Hematopoietic multipotent progenitor cell treated with erythropoietin and hydrocortisone succinate and interleukin-3 and kit ligand, for 6 days (in vitro differentiated cells): ENCODE results near the gene IMP4.

Source experiments
- DNase-seq: peaks from one replicate; pipeline ENCODE4 v3.0.0-alpha.2; 2015

Gene IMP4

DNA sequence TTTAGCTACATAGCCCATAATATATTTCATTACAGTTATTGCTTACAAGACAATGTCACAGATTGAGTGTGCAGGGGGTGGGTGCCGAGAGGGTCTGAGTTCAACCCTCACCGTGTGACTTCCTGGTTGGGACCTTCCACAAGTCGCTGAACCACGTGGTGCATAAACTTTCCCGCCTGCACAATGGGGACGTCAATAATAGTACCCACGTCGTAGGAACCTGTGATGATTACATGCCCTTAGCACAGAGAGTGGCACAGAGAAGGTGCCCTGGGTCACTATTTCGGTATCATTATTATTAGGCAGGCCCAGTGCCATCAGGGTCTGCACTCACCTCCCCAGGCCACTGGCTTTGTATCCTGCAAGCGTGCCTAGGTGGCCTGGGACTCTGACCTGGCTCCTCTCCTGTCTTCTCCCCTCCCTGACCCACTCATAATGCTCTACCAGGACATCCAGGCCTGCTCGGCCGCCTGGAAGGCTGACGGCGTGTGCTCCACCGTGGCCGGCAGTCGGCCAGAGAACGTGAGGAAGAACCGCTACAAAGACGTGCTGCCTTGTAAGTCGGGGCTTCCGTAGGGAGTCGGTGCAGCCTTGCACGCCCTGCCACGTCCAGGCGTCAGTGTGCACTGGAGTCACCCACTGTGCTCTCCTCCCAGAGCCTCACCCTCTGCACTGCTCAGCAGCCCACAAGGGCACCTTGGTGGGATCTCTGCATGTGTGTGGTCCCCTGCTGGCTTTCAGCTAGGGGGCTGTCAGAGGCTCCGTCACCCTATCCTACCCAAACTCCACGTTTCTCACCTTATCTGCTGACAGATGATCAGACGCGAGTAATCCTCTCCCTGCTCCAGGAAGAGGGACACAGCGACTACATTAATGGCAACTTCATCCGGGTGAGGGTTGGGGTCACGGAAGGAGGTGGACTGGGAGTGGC lies 16.0 kb downstream of the IMP4 start:
- no peak for DNase-seq

DNA sequence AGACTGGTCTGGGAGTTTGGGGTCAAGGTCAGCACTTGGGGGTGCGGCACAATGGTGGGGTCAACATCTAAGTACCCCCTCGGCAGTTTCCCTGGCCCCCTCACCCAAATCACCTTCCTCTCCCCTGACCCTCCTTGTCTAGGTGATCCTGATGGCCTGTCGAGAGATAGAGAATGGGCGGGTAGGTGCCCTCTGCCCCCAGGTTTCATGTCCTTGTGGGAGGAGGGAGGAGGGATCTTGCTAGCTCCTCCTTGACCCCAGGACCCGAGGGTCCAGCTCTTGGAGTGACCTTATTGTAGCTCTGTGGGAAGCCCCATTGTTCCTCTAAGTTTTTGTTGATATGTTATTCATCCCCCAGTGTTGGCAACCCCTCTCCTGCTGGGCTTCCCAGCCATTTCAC lies 16.8 kb downstream of the IMP4 start:
- no peak for DNase-seq

DNA sequence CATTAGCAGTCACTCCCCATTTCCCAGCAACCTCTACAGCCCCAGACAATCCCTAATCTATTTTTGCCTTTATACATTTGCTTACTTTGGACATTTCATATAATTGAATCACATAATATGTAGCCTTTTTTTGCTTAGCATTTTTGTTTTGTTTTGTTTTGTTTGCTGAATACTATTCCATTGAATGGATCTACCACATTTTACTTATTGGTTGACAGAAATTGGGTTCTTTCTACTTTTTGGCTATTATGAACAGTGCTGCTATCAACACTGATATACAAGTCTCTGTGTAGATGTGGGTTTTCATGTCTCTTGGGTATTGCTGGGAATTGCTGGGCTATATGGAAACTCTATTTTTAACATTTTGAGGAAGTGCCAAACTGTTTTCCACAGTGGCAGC lies 20.8 kb downstream of the IMP4 start:
- DNase-seq: no peak

DNA sequence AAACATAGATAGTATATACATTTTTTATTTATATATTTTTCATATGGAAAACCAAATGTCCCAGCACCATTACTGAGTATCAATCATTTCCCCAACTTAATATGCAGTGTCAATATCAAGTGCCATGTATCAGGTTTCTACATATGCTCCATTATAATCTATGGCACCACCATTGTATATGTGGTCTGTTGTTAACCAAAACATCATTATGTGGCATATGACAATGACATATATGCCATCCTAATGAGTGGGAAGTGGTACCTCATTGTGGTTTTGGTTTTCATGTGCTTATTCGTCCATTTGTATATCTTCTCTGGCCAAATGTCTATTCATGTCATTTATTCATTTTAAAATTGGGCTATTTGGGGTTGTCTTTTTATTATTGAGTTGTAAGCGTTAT lies 22.4 kb downstream of the IMP4 start:
- no peak for DNase-seq

DNA sequence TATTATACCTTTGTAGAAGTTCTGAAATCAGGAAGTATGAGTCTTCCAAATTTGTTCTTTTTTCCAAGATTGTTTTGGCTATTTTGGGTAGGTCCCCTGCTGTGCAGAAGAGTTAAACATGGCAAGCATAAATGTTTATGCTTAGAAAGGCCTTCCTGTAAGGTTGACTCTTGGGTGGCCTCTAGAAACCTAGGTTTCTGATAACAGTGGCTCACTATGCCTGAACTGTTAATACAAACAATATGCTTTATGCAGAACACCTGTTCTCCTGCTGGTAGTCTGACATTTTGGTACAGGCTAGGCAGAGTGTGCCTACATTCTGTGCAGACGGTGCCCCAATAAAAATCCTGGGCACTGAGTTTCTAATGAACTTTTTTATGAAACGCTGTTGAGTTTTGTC lies 23.3 kb downstream of the IMP4 start:
- DNase-seq: no peak

DNA sequence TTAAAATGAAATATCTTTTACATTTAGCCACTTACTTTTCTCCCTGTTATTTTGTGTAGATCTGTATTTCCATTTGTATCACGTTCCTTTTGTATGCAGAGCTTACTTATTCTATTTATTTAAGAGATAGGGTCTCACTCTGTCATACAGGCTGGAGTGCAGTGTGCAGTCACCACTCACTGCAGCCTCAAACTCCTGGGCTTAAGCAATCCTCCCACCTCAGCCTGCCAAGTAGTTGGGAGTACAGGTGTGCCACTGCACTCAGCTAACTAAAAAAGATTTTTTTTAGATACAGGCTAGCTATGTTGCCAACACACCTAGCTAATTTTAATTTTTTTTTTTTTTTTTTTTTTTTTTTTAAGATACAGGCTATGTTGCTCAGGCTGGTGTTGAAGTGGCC lies 24.0 kb downstream of the IMP4 start:
- DNase-seq: no peak

DNA sequence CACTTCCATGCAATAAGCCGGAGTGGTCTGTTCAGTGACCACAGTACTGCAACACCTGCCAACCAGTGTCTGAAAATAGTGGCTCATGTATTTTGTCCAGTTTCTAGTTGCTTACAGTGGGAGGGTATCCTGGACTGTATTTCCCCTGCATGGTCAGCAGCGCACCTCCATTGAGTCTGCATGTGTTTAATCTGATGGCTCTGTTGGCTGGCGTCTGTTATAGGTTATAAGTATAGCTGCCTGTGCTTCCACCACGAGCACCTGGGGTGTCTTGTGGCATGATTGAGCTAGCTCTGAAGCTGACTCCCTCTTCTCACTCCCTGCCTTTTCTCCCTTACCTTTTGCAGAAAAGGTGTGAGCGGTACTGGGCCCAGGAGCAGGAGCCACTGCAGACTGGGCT lies 26.1 kb downstream of the IMP4 start:
- DNase-seq: no peak

DNA sequence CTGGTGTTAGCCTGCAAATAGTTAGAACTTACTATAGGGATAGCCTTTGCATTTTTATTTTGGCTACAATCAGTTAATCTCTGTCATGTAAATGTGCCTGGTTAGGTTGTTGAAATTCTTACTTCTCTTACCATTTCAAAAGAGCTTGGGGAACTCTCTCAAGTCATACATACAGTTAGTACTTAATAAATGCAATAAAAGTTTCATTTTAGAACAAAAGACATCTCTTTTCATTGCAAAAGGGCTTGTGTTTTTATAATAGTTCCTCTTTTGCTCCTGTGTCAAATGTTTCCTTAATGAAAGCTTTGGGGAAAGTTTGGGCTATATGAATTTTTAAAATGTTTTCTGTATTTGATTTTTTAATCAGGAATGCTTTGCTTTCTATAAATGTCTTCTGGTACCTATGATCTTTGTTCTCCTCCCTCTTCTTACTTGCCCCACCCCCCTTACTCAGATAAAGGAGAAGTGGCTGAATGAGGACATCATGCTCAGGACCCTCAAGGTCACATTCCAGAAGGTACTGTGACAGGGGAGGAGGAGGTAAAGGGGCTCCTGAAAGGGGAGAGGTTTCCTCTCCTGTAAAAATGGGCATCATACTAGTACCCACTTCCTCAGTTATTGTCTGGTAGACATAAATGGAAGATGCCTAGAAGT lies 26.7 kb downstream of the IMP4 start:
- no peak for DNase-seq

DNA sequence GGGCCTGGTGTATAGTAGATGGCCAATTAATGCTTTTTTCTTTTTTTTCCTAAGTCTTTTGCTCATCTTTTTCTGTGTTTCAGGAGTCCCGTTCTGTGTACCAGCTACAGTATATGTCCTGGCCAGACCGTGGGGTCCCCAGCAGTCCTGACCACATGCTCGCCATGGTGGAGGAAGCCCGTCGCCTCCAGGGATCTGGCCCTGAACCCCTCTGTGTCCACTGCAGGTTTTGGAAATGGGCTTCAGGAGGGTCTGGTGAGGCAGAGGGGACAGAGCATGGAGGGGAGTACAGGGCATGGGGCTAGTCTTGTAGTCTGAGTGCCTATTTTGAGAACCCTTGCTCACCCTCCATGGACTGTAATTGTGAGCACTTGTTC lies 27.3 kb downstream of the IMP4 start:
- no peak for DNase-seq

DNA sequence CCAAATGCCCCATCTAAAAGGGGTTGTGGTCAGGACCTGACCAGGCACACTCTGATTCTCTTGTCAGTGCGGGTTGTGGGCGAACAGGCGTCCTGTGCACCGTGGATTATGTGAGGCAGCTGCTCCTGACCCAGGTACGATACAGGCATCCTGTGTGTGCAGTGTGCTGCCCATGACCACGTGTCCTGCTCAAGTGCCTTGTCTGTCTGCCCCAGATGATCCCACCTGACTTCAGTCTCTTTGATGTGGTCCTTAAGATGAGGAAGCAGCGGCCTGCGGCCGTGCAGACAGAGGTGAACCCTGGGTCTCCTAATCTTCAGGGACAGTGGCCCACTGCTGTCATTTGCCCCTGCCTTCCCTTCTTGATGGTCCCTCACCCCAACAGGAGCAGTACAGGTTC lies 27.8 kb downstream of the IMP4 start:
- no peak for DNase-seq

DNA sequence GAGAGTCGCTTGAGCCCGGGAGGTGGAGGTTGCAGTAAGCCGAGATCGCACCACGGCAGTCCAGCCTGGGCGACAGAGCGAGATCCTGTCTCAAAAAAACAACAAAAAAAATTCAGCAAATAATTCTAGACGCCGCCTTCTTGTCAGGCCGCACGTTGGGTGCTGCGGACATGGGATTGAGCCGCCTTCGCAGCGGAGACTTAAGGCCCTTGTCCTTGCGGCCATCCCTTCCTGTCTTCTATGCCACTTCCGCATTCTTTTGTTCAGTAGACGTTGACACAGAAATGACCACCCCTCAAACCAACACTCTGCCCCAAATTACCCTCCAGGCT lies 29.0 kb downstream of the IMP4 start:
- peak; percentile 76 for DNase-seq

DNA sequence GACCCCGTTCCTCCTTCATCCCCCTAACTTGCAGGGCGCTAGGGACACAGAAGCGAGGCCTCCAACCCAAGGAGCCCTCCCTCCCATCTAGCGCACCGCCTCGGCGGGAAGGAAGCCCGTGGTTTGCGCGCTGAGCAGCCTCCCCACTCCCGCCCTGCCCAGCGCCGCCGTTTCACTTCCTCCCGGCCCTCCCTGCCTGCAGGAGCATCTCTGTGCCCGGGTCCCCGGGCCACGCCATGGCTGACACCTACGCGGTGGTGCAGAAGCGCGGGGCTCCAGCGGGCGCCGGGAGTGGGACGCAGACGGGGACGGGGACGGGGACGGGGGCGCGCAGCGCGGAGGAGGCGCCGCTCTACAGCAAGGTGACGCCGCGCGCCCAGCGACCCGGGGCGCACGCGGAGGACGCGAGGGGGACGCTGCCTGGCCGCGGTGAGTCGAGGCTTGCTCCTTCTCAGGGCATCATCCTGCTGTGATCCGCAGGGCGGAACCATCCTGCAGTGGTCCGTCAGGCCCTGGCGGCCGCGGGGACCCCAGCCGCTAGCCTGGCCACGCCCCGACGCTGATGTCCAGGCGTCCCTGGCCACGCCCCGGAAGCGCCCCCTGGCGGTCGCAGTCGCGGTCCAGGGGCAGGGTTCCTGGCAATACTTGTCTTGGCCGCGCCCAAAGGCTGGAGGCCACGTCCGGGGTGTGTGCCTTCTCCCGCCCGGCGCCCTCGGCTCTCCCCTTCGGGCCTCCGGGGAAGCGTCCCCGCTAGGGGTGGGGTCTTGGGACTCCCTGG lies 29.5 kb downstream of the IMP4 start:
- DNase-seq: peak; percentile 92

DNA sequence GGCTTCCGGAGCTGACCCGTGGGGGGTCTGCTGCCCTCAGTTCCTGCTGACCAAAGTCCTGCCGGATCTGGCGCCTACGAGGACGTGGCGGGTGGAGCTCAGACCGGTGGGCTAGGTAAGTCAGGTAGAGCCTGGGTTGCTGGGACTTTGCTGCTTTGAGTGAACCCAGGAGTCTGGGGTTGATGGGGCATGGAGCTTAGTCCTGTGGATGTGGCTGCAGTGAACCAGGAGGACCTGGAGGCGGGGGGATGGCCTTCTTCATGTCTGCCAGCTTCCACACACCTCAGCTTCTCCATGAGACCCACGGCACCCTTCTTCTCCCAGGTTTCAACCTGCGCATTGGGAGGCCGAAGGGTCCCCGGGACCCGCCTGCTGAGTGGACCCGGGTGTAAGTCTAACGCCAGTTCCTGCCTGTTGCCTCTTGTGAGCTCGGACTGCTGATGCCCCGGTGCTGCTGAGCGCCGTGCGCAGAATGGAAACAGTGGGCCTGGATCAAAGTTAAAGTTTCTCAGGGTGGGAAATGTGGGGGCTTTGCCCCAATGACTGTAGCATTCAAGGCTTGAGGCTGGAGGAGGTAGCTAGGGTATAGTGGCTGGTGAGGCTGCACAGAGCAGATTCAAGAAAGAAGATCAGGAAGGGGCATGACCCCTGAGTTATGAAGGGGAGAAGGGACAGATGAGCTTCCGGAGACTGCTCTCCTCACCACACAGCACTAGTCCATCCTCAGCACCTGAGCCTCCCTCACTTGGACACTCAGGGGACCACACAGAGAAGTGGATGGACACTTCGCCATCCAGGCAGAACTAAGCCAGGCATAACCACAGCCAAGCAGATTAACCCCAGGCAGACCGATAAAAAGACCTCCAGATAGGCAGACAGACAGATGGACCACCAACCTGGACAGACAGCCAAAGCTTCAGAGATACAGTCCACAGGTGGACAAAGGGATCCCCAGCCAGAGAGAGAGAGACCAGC lies 30.4 kb downstream of the IMP4 start:
- DNase-seq: peak; percentile 33

DNA sequence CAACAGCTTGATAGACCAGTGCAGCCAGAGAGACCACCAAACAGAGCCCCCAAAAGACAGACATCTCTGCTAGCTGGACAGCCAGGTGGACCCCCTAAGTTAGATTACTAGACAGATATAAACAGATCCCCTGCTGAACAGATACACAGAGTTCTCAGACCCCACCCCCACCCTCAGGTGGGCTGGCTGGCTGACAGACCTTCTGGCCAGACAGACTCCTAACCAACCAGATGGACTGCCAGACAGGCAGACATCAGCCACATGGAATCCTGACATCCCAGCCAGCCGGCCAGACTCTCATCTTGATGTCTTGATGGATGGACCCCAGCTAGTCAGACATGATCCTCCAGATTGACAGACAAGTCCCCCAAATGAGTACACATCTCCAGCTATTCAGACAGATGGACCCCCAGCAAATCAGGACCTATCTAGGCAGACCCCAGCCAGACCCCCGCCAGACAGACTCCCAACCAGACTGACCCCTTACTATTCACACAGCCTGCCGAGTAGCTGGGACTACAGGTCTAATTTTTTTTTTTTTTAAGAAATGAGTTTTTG lies 31.2 kb downstream of the IMP4 start:
- DNase-seq: no peak

DNA sequence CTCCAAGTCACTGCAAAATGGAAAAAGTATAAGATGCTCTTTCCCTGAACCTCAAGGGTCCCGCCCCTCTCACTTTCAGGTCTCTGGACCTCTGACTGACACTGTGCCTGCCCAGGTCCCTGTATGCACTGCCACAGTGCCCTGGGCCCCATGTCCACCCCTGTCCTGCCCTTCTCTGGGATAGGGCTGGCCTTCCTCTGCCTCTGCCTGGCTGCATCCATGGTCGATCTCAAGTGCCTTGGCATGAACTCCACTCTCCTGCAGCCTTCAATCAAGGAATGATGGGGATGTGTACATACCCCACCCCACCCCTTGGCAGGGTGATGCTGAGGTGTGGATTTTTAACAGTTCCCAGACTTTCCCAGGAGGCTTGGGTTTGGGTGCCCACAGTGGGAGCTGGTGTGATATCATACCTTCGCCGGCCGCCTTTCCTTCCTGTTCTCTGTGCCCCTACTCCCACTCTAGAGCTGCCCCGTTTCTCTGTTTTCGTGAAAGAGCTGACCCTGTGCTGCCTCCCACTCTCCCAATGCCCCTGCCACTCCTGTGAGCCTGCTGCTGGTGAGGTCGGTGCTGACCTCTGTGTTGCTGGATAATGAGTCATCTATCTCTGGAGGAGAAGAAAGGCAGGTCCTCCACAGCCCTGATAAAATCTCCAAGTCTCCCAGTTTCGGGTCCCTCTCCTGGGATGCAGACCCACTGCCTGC lies 32.0 kb downstream of the IMP4 start:
- no peak for DNase-seq

DNA sequence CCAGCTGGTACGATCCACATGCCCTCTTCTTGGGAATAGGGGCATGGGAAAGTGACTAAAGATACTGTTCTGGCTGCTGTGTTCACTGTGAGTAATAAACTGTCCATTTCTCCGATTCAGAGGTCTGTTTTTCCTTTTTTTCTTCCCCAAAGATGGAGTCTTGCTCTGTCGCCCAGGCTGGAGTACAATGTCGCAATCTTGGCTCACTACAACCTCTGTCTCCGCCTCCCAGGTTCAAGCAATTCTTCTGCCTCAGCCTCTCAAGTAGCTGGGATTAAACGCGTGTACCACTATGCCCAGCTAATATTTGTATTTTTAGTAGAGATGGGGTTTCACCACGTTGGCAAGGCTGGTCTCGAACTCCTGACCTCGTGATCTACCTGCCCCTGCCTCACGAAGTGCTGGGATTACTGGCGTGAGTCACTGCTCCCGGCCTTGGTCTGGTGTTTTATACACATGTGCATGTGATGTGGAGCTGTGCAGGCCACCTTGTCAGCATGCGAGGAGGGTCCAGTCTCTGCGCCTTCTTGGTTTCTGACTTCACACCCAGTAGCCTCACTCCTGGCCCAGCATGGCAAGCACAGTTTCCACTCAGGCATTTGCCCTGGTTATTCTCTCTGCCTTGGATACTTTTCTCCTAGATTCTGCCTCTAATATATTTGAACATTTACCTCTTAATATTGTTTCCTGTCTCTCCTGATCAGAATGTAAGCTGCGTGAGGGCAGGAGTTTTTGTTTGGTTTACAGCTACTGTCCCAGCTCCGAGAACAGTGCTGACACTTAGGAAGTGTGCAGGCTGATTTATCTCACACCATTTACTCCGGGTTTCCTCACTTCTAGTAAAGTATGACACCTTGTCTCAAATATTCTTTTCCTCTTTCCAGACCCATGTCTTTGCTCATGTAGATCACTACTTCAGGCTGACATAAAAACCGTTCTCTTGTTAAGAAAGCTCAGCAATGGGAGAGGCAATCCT lies 32.9 kb downstream of the IMP4 start:
- no peak for DNase-seq

DNA sequence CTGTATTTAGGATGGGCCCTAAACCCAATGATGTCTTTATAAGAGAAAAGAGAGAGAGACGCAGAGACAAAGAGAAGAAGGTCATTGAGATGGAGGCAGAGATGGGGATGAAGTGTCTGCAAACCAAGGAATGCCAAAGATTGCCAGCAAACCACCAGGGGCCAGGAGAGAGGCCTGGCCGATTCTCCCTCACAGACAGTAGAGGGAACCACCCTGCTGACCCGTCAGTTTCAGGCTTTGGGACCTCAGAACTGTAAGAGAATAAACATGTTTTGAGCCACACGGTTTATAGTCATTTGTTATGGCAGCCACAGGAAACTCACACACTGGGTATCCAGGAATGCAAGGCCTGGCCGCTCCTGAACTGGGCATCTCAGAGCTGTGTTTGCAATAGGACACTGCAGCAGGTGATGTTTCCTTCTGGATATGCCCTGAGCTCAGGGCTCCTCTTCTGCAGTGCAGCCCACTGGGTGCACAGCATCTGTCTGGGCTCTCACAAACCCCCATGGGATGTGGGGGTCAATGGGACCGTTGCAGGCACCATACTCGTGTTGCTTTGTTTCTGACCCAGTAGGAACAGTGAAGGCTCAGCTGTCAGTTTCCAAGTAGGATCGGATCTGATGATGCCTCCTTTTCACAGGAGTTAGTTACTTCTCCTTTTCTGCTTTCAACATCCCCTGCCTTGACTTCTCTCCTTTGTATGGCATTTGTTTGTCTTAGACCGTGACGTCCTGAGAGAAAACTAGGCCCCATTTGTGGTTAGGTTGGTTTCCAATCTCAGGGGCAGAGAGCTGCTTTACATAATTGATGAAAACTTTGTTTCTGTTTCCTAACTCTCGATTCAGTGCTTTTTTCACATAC lies 34.0 kb downstream of the IMP4 start:
- no peak for DNase-seq

DNA sequence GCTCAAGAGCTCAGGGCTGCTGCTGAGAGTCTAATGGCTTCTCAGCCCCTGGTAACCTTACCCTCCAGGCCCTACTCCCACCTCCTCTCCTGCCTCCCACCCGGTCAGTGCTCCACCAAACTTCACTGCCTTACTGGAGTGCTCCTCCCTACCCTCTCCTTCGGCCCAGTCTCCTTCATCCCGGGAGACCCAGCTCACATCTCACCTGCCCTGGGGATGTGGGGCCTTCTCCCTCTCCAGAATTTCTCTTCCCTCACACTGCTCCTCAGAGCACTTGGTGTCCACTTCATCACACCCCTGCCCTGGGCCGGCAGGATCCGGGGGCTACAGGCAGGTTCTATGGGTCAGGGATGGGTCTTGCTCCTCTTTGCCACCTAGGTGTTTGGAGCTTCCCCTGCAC lies 34.8 kb downstream of the IMP4 start:
- DNase-seq: no peak

DNA sequence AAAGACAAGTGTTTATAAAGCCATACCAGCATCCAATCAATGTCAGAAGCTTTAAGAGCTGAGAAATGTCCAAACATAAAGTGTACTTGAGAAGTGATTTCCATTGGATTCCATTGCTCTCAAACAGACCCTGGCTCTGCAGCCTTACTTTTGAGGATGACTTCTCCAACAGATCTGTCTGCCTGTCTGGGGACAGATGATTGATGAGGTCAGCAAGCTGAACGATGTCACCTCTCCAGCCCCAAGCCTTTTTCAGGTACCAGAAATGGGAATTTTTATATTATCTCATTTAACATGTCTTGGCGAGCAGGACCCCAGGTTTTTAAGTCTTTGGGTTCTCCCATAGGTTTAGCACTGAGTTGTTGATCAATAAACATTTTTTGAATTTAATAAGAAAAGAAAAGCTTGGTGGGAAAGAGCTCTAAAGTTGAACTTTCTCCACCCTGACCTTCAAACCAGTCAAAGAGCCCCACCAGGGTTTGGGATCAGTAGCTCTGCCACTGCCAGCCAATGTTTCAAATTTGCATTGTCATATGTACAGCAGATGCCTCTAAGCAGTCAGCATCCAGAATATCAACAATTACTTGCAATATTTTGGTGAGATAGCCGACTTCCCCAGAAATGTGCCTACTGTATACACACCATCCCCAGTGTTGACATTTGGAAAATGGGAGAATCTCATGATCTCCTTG lies 35.7 kb downstream of the IMP4 start:
- no peak for DNase-seq
